CD4-positive, alpha-beta T cell treated with Interleukin-6 for 4 hours (primary cell): ENCODE results near the gene CLDN16.

Source experiments
- DNase-seq: peaks from one replicate; pipeline ENCODE4 v3.0.0-alpha.2; 2020; ENCODE audit warnings: mixed read lengths

Gene CLDN16

DNA sequence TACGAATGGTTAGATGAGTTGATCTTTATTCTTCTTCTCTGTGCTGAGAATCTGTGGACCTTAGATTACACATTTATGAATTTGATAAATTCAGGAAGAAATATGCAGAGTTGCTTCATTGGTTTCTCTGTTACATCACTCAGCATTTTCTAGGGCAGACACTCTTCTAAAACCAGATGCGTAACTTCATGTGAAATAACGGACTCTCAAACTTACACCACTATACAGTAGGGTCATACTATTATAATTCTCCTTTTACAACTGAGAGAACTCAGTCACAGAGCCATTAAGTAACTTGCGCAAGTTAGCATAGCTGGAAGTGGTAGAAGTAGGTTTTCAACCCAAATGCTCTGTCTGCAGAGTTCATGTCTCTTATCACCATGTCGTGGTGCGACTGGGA, 56.0 kb downstream of the CLDN16 start:
- DNase-seq = no peak

DNA sequence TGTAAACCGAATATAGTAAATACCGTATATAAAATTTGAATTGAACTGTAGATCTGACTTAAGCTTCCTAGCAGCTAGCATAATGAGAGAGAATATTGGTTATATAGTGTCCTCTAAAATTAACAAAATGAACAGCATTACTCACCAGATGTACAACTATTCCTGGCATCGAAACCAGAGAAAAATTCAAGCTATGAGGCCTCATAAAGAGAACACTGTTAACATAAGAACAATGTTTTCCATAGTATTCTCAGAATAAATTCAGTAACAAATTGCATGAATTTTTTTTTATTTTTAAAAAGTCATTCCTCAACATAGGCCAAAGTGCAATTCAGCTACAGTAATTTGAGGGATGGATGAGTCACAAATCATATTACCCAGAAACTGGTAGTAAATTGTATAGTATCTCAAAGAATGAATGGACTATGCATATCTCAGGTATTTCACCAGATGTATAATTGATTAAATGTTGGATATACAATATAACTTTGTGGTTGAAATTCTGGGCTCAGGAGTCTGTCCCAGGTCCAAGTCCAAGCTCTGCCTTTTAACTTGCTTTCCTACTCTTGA, 56.7 kb downstream of the CLDN16 start:
- DNase-seq = no peak

GRCh38 chr3:190446573-190447279, 58.8 kb downstream of the CLDN16 start:
- DNase-seq = no peak

- no peak for DNase-seq
Measured at GRCh38 chr3:190448256-190448655, 60.3 kb downstream of the CLDN16 start.

DNA sequence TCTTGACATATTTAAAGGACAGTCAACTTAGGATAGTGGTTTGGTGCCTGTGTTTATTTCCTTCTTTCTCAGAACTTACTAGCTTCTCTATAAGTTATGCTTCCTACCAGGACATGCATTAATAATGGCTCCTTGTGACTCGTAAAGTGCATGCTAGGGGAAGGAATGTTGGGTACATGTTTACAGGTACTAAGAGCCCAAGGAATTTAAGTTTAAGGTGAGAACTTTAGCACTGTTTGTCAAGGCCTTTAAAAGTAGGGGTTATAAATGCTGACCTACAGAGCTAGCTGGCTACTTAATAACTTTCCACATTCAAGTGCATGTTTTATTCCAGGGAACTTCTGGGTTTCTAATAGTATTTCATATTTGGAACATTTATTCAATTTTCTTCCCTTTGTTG, 61.8 kb downstream of the CLDN16 start, which contains the start of gene TMEM207:
TSS of gene TMEM207 (minus strand) at position 101 of the 400 bp plus-strand sequence. CDS start at position 9, 92 bp downstream.
- DNase-seq = no peak

DNA sequence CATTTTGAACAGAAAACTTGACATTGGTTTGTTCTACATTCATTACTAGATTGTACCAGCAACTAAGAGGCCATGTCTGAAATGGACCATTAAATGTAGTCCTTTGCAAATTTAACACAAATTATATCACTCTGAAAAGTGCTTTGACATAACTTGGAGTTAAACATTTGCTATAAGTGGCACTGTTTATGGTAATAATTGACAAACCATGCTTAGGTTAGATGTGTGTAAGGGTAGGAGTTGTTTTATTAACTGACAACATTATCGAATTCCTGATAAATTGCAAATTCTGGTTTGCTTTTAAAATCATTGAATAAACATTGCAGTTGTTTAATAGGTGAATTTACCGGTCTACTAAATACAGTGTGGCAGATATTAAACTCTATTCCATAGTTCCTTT, 67.9 kb downstream of the CLDN16 start:
- no peak for DNase-seq

GRCh38 chr3:190456770-190457169, 68.8 kb downstream of the CLDN16 start:
- no peak for DNase-seq

GRCh38 chr3:190458040-190458439, 70.1 kb downstream of the CLDN16 start:
- DNase-seq = no peak
